Neural cell (in vitro differentiated cells): ENCODE data around the gene FCRLA. TPM values are rescaled to one million over a fixed set of nuclear protein-coding genes. Genes with fewer than 3 reads are reported as not detected.
"Not testable (repeated sequence)": the region's sequence is repeated elsewhere in the genome, so short reads cannot be mapped to it uniquely, and the experiment has no call there.

Source experiments
- H2AFZ ChIP-seq: fragments of 200-600, 300-800 bp; sonication (generic), shearing (Covaris generic); 2 replicates; pipeline ENCODE4 v1.6.0; 2014; ENCODE audit warnings: low read depth, mild to moderate bottlenecking, antibody characterized with exemption, low read length, moderate library complexity
- H3F3A ChIP-seq: fragments of 200-600 bp; shearing (Covaris generic); 2 replicates; pipeline ENCODE4 v1.6.1; 2016; ENCODE audit warnings: mild to moderate bottlenecking, moderate library complexity, mixed read lengths, antibody characterized with exemption, low read length; ENCODE audit not compliant: insufficient read depth, poor library complexity, severe bottlenecking
- H3K27ac ChIP-seq: fragments of 200-600, 300-800 bp; sonication (generic), shearing (Covaris generic); 2 replicates; pipeline ENCODE4 v1.5.1; 2014; ENCODE audit warnings: mild to moderate bottlenecking, low read length, moderate library complexity
- H3K27me3 ChIP-seq: fragments of 300-800, 200-600 bp; sonication (generic), shearing (Covaris generic); 2 replicates; pipeline ENCODE4 v1.6.0; 2014; ENCODE audit warnings: mild to moderate bottlenecking, low read depth, low read length, moderate library complexity; ENCODE audit not compliant: insufficient read depth
- H3K36me3 ChIP-seq: fragments of 300-800, 200-600 bp; sonication (generic), shearing (Covaris generic); 2 replicates; pipeline ENCODE4 v1.5.1; 2014; ENCODE audit warnings: mild to moderate bottlenecking, antibody characterized with exemption, low read length, moderate library complexity; ENCODE audit not compliant: insufficient read depth
- H3K4me2 ChIP-seq: fragments of 300-800, 200-600 bp; sonication (generic), shearing (Covaris generic); 2 replicates; pipeline ENCODE4 v1.6.0; 2014; ENCODE audit warnings: mild to moderate bottlenecking, low read length
- H3K4me3 ChIP-seq: fragments of 300-800, 200-600 bp; sonication (generic), shearing (Covaris generic); 2 replicates; pipeline ENCODE4 v1.5.1; 2014; ENCODE audit warnings: mild to moderate bottlenecking, low read length, moderate library complexity
- H3K79me2 ChIP-seq: fragments of 200-600 bp; shearing (Covaris generic); replicated peaks from 2 replicates; pipeline ENCODE4 v1.6.0; 2014; ENCODE audit warnings: mild to moderate bottlenecking, low read length, moderate library complexity; ENCODE audit not compliant: insufficient read depth
- H3K9ac ChIP-seq: fragments of 300-800, 200-600 bp; sonication (generic), shearing (Covaris generic); 2 replicates; pipeline ENCODE4 v1.6.1; 2016; ENCODE audit warnings: mild to moderate bottlenecking, low read length, mixed read lengths
- H3K9me2 ChIP-seq: fragments of 200-600 bp; shearing (Covaris generic); 2 replicates; pipeline ENCODE4 v1.6.1; 2016; ENCODE audit warnings: mild to moderate bottlenecking, low read length, mixed read lengths; ENCODE audit not compliant: insufficient read depth
- H3K9me3 ChIP-seq: fragments of 200-600, 300-800 bp; sonication (generic), shearing (Covaris generic); 2 replicates; pipeline ENCODE4 v1.6.1; 2016; ENCODE audit warnings: mild to moderate bottlenecking, mixed run types, low read length, moderate library complexity, mixed read lengths
- H4K20me1 ChIP-seq: fragments of 200-600 bp; shearing (Covaris generic); 2 replicates; pipeline ENCODE4 v1.6.1; 2016; ENCODE audit warnings: mild to moderate bottlenecking, mixed run types; ENCODE audit not compliant: insufficient read depth
- CTCF ChIP-seq: fragments of 450-650 bp; IDR thresholded peaks from 2 replicates; pipeline ENCODE4 v1.5.1; 2014; ENCODE audit warnings: antibody characterized with exemption, mild to moderate bottlenecking, moderate library complexity; ENCODE audit not compliant: poor library complexity, severe bottlenecking
- EP300 ChIP-seq: fragments of 450-650 bp; conservative IDR thresholded peaks from 2 replicates; pipeline ENCODE4 v1.6.1; 2014; ENCODE audit warnings: antibody characterized with exemption, mild to moderate bottlenecking, moderate library complexity; ENCODE audit not compliant: poor library complexity, severe bottlenecking
- EZH2 ChIP-seq: fragments of 200-600, 300-800 bp; shearing (Covaris generic), sonication (generic); IDR thresholded peaks from 2 replicates; pipeline ENCODE4 v1.6.1; 2014; ENCODE audit warnings: antibody characterized with exemption, low read length, borderline replicate concordance, mild to moderate bottlenecking; ENCODE audit not compliant: insufficient read depth, poor library complexity, severe bottlenecking
- MXI1 ChIP-seq: fragments of 450-650 bp; conservative IDR thresholded peaks from 2 replicates; pipeline ENCODE4 v1.6.1; 2014; ENCODE audit warnings: antibody characterized with exemption, mild to moderate bottlenecking; ENCODE audit not compliant: poor library complexity, severe bottlenecking
- POLR2AphosphoS5 ChIP-seq: IDR thresholded peaks from 2 replicates; pipeline ENCODE4 v1.6.1; 2012
- RAD21 ChIP-seq: fragments of 450-650 bp; conservative IDR thresholded peaks from 2 replicates; pipeline ENCODE4 v1.6.1; 2014; ENCODE audit warnings: antibody characterized with exemption, mild to moderate bottlenecking, moderate library complexity
- REST ChIP-seq: IDR thresholded peaks from 2 replicates; pipeline ENCODE4 v1.6.1; 2012; ENCODE audit warnings: borderline replicate concordance
- SMC3 ChIP-seq: fragments of 450-650 bp; conservative IDR thresholded peaks from 2 replicates; pipeline ENCODE4 v1.6.1; 2014; ENCODE audit warnings: antibody characterized with exemption, mild to moderate bottlenecking, moderate library complexity; ENCODE audit not compliant: poor library complexity
- TAF1 ChIP-seq: IDR thresholded peaks from 2 replicates; pipeline ENCODE4 v1.6.1; 2012; ENCODE audit warnings: low read depth
- polyA plus RNA-seq: library from polyadenylated mRNA; depleted of rRNA; stranded (reverse); fragments of >200 nt; gene quantifications from 2 replicates; pipeline ENCODE4 v1.2.3, GENCODE V29; 2014

The FCRLA gene
- polyA plus RNA-seq, 1 donor from 2014 or later = not detected

GRCh38 chr1:161723459-161724141 lies 16.6 kb downstream of the FCRLA start:
- Histone ChIP-seq H3F3A (no peaks in the 10 kb centered on the region), H3K4me2 (no peak overlapping the region), H2AFZ (no peak overlapping the region)

DNA sequence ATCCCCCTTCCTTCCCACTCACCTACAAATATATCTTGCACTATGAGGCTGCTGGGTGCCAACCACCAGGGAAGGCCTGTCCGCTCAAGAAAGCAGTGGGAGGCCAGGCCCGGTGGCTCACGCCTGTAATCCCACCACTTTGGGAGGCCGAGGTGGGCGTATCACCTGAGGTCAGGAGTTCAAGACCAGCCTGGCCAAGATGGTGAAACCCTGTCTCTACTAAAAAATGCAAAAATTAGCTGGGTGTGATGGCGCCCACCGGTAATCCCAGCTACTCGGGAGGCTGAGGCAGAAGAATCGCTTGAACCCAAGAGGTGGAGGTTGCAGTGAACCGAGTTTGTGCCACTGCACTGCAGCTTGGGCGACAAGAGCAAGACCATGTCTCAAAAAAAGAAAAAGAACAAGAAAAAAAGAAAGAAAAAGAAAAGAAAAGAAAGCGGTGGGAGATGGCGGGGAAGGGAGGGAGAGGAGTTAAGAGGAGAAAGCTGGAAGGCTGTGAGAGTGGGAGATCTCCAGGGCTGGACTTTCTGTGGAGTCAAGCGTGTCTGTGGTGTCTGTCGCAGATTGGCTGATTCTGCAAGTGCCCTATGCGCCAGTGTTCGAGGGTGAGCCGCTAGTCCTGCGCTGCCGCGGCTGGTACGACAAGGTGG lies 18.4 kb downstream of the FCRLA start:
- Histone ChIP-seq H3K4me3 (peak overlapping the region; percentile 97), H3K4me2 (peak overlapping the region; percentile 81), H3K27me3 (peaks cover 13% of the 10 kb centered on the region), H2AFZ (peak overlapping the region; percentile 90), H3K9ac (peak overlapping the region; percentile 77)
- not testable (repeated sequence) for H4K20me1 ChIP-seq, H3K9me3 ChIP-seq, H3K36me3 ChIP-seq, H3K27ac ChIP-seq, H3K9me2 ChIP-seq, H3K79me2 ChIP-seq, H3F3A ChIP-seq

More at GRCh38 chr1:161723459-161724141, 16.6 kb downstream of the FCRLA start:
- TF ChIP-seq EP300 = no peak
- no peak for TF ChIP-seq RAD21
- no peak for TF ChIP-seq SMC3
- TF ChIP-seq MXI1 = no peak
- no peak for TF ChIP-seq TAF1
- no peak for TF ChIP-seq EZH2
- TF ChIP-seq POLR2AphosphoS5 = no peak
- no peak for TF ChIP-seq REST
- no peak overlapping the region for H3K4me3 ChIP-seq
- H4K20me1 ChIP-seq = no peaks in the 10 kb centered on the region
- H3K27ac ChIP-seq = no peak overlapping the region
- no peaks in the 10 kb centered on the region for H3K9me3 ChIP-seq
- H3K36me3 ChIP-seq = no peaks in the 10 kb centered on the region
- no peak overlapping the region for H3K9ac ChIP-seq
- no peaks in the 10 kb centered on the region for H3K9me2 ChIP-seq
- peaks cover 13% of the 10 kb centered on the region for H3K27me3 ChIP-seq
- no peaks in the 10 kb centered on the region for H3K79me2 ChIP-seq

- peaks cover 13% of the 10 kb centered on the region for H3K27me3 ChIP-seq
- H3F3A ChIP-seq = no peaks in the 10 kb centered on the region
- no peaks in the 10 kb centered on the region for H3K9me2 ChIP-seq
- peak overlapping the region; percentile 90 for H2AFZ ChIP-seq
- H3K9me3 ChIP-seq = no peaks in the 10 kb centered on the region
- H3K36me3 ChIP-seq = no peaks in the 10 kb centered on the region
- TF ChIP-seq SMC3 (no peak), EZH2 (no peak), POLR2AphosphoS5 (no peak), EP300 (no peak), MXI1 (peak; percentile 12), REST (no peak), RAD21 (no peak), CTCF (peak; percentile 56), TAF1 (no peak)
- no peaks in the 10 kb centered on the region for H4K20me1 ChIP-seq
- peak overlapping the region; percentile 45 for H3K27ac ChIP-seq
- peak overlapping the region; percentile 77 for H3K9ac ChIP-seq
- H3K79me2 ChIP-seq = no peaks in the 10 kb centered on the region
- H3K4me3 ChIP-seq = peak overlapping the region; percentile 97
- peak overlapping the region; percentile 81 for H3K4me2 ChIP-seq
Observed at GRCh38 chr1:161725908-161726472, 19.0 kb downstream of the FCRLA start.
